Lower lobe of right lung (tissue), 2 donors: ENCODE measurements around the gene PRDM1. TPM values are rescaled to one million over a fixed set of nuclear protein-coding genes. Genes with fewer than 3 reads are reported as not detected.

Source experiments
- ATAC-seq, 2 donors: fragments of 200-7000 bp; cut with Tn5 transposase; one replicate each; pipeline ENCODE4 v1.9.1; 2020 to 2022; ENCODE audit warnings: mild to moderate bottlenecking in 2 of 2, moderate library complexity in 2 of 2
- DNase-seq: peaks from one replicate; pipeline ENCODE4 v3.0.0-alpha.2; 2020
- H3K27ac ChIP-seq: fragments of 200-600 bp; one replicate; pipeline ENCODE4 v1.8.0; 2022
- H3K27me3 ChIP-seq: fragments of 200-600 bp; one replicate; pipeline ENCODE4 v1.8.0; 2022; ENCODE audit warnings: low read depth
- H3K36me3 ChIP-seq: fragments of 200-600 bp; one replicate; pipeline ENCODE4 v1.8.0; 2022; ENCODE audit warnings: mild to moderate bottlenecking
- H3K4me1 ChIP-seq: fragments of 200-600 bp; one replicate; pipeline ENCODE4 v1.8.0; 2022
- H3K4me3 ChIP-seq: fragments of 200-600 bp; one replicate; pipeline ENCODE4 v1.8.0; 2022; ENCODE audit warnings: mild to moderate bottlenecking
- H3K9me3 ChIP-seq: fragments of 200-600 bp; one replicate; pipeline ENCODE4 v1.8.0; 2022
- intact Hi-C: fragments of 100-400 bp; cut with DNase I; formaldehyde crosslinking; loops from one replicate; pipeline ENCODE4 v1.11.0; 2022
- total RNA-seq: library from RNA; stranded (reverse); fragmentation: NEBNext Ultra II Directional; extraction: Animal tissue kit (Norgen Biotek cat#: 25700); gene quantifications from one replicate; pipeline ENCODE4 v1.2.1, GENCODE V29; 2021
- TF ChIP-seq, protein P1 (sequence below): fragments of 200-600 bp; IDR thresholded peaks from one replicate; pipeline ENCODE4 v1.8.0; 2022; ENCODE audit warnings: antibody characterized with exemption, mild to moderate bottlenecking
- donor health status: DM: no; HTN: yes; CAD: no; lungs with severe emphysema.

The PRDM1 gene
- total RNA-seq, 1 donor from 2014 or later: 13.9 TPM

GRCh38 chr6:106098383-106099234 is 12.5 kb downstream of the PRDM1 start:
- H3K9me3 ChIP-seq: no peaks in the 10 kb centered on the region
- DNase-seq (peak; percentile 57), ATAC-seq (peak; percentile 86 to 90)
- TF ChIP-seq, protein P1, sequence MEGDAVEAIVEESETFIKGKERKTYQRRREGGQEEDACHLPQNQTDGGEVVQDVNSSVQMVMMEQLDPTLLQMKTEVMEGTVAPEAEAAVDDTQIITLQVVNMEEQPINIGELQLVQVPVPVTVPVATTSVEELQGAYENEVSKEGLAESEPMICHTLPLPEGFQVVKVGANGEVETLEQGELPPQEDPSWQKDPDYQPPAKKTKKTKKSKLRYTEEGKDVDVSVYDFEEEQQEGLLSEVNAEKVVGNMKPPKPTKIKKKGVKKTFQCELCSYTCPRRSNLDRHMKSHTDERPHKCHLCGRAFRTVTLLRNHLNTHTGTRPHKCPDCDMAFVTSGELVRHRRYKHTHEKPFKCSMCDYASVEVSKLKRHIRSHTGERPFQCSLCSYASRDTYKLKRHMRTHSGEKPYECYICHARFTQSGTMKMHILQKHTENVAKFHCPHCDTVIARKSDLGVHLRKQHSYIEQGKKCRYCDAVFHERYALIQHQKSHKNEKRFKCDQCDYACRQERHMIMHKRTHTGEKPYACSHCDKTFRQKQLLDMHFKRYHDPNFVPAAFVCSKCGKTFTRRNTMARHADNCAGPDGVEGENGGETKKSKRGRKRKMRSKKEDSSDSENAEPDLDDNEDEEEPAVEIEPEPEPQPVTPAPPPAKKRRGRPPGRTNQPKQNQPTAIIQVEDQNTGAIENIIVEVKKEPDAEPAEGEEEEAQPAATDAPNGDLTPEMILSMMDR: no peak
- H3K36me3 ChIP-seq: peaks cover 4% of the 10 kb centered on the region
- H3K27me3 ChIP-seq: peaks cover 23% of the 10 kb centered on the region
- H3K4me1 ChIP-seq: peaks cover 48% of the 10 kb centered on the region
- H3K4me3 ChIP-seq: peak overlapping the region; percentile 50
- intact Hi-C loops: no loop called here
- peak overlapping the region; percentile 85 for H3K27ac ChIP-seq

- Histone ChIP-seq H3K4me1 (peaks cover 51% of the 10 kb centered on the region), H3K27ac (peak overlapping the region; percentile 85), H3K36me3 (peaks cover 4% of the 10 kb centered on the region), H3K27me3 (peaks cover 23% of the 10 kb centered on the region), H3K4me3 (peak overlapping the region; percentile 50), H3K9me3 (no peaks in the 10 kb centered on the region)
- no peak for DNase-seq
- TF ChIP-seq, protein P1: no peak
- intact Hi-C loops: no loop called here
- ATAC-seq: no peak
Measured at GRCh38 chr6:106099235-106099537, 13.1 kb downstream of the PRDM1 start.

- DNase-seq: no peak
- no peak for ATAC-seq
- intact Hi-C loops: no loop called here
- H3K27me3 ChIP-seq: peaks cover 23% of the 10 kb centered on the region
- TF ChIP-seq, protein P1: no peak
- peaks cover 51% of the 10 kb centered on the region for H3K4me1 ChIP-seq
- peak overlapping the region; percentile 50 for H3K4me3 ChIP-seq
- H3K9me3 ChIP-seq: no peaks in the 10 kb centered on the region
- H3K27ac ChIP-seq: peak overlapping the region; percentile 85
- peaks cover 12% of the 10 kb centered on the region for H3K36me3 ChIP-seq
Measured at GRCh38 chr6:106100755-106101154, 14.6 kb downstream of the PRDM1 start.

GRCh38 chr6:106101466-106101865 is 15.3 kb downstream of the PRDM1 start:
- peak overlapping the region; percentile 50 for H3K4me3 ChIP-seq
- intact Hi-C loops: no loop called here
- no peak for ATAC-seq

DNA sequence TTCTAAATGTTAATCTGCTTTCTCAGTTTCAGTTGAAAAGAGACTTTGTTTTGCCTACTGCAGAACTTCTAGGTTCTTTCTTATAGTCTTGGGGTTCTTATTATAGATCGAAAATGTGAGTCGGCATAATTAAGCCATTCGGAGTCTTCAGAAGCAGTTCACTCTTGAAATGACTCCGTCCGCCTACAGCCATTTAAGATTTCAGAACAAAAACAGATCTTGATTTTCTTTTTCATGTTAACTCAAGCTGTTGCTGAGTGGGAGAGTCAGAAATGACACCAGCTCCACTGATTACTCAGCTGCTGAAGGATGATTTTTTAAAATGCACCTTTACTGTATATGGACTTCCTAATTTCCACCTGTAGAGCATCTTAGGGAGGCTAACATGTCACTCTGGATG is 15.9 kb downstream of the PRDM1 start:
- DNase-seq (no peak), ATAC-seq (no peak)
- H3K27me3 ChIP-seq: peaks cover 23% of the 10 kb centered on the region
- peak overlapping the region; percentile 50 for H3K4me3 ChIP-seq
- peaks cover 41% of the 10 kb centered on the region for H3K4me1 ChIP-seq
- peaks cover 21% of the 10 kb centered on the region for H3K36me3 ChIP-seq
- intact Hi-C loops: no loop called here
- TF ChIP-seq, protein P1: no peak
- no peaks in the 10 kb centered on the region for H3K9me3 ChIP-seq
- no peak overlapping the region for H3K27ac ChIP-seq

More at GRCh38 chr6:106101466-106101865, 15.3 kb downstream of the PRDM1 start:
- TF ChIP-seq, protein P1: no peak
- Histone ChIP-seq H3K9me3 (no peaks in the 10 kb centered on the region), H3K27me3 (peaks cover 23% of the 10 kb centered on the region), H3K4me1 (peaks cover 47% of the 10 kb centered on the region), H3K36me3 (peaks cover 16% of the 10 kb centered on the region), H3K27ac (peak overlapping the region; percentile 85)
- no peak for DNase-seq
